Fibroblast of lung (primary cell): Measurements from ENCODE around the gene CXADR.

Experiments
- CTCF ChIP-seq, 2 donors: IDR thresholded peaks in 1 of 2; conservative IDR thresholded peaks in 1 of 2; 1 replicate in 1 of 2; 2 replicates in 1 of 2; pipeline ENCODE4 v1.5.1; 2011 to 2012; ENCODE audit warnings: low read length in 2 of 2, control low read depth in 1 of 2, inconsistent platforms in 1 of 2, low read depth in 1 of 2, mild to moderate bottlenecking in 1 of 2
- EZH2 ChIP-seq: IDR thresholded peaks from 2 replicates; pipeline ENCODE4 v1.5.1; 2012; ENCODE audit warnings: low read length, control low read depth, mild to moderate bottlenecking; ENCODE audit errors: missing control alignments

GRCh38 chr21:17612023-17612564, 99.3 kb downstream of the CXADR start:
- TF ChIP-seq CTCF (conservative IDR thresholded peaks at IDR 0.05 in 1 of 2, IDR thresholded peaks at IDR 0.05 in 1 of 2; ENCODE audit: low read depth in 1 of 2, low read length in 2 of 2) (no peak), EZH2 (no peak)
